ENCODE results near the gene MESP1.

DNA sequence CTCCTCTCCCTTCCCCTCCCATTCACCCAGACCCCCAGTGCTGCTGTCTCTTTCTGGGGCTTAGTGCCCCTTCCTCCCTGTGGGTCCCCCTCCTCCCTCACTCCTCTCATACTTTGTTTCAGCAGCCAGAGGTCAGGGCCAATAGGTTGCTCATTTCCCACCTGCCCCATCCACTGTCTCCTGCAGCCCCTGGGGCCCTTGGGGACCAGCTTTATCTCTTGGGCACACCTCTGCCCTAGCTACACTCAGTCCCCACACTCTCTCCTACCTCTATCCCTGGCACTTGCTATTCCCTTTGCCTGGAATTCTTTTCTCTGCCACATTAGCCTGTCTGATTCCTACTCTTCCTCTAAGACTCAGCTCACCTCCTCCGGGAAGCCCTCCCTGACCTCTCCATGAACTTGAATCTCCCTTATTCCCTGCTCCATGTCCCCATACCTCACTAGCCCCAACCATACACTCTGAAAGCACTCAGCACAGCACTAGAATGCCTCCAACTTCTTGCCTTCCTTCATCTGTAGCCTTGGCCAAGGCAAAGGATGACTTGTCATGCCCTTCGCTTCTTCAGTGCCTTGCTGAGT lies 49.0 kb upstream of the MESP1 start:
- TF ChIP-seq, protein P1, sequence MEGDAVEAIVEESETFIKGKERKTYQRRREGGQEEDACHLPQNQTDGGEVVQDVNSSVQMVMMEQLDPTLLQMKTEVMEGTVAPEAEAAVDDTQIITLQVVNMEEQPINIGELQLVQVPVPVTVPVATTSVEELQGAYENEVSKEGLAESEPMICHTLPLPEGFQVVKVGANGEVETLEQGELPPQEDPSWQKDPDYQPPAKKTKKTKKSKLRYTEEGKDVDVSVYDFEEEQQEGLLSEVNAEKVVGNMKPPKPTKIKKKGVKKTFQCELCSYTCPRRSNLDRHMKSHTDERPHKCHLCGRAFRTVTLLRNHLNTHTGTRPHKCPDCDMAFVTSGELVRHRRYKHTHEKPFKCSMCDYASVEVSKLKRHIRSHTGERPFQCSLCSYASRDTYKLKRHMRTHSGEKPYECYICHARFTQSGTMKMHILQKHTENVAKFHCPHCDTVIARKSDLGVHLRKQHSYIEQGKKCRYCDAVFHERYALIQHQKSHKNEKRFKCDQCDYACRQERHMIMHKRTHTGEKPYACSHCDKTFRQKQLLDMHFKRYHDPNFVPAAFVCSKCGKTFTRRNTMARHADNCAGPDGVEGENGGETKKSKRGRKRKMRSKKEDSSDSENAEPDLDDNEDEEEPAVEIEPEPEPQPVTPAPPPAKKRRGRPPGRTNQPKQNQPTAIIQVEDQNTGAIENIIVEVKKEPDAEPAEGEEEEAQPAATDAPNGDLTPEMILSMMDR (IDR thresholded peaks at IDR 0.05; ENCODE audit: insufficient read depth, low read length): no peak
- no peak for TF ChIP-seq POLR2AphosphoS5 (IDR thresholded peaks at IDR 0.05; ENCODE audit: low read depth)
- no peak for TF ChIP-seq REST (IDR thresholded peaks at IDR 0.05; ENCODE audit: insufficient replicate concordance, low read depth)
- no peak for TF ChIP-seq GABPA (IDR thresholded peaks at IDR 0.05; ENCODE audit: low read depth)
